ENCODE measurements around the gene KRT71.
"Not testable (repeated sequence)": the region's sequence is repeated elsewhere in the genome, so short reads cannot be mapped to it uniquely, and the experiment has no call there.

The KRT71 gene

DNA sequence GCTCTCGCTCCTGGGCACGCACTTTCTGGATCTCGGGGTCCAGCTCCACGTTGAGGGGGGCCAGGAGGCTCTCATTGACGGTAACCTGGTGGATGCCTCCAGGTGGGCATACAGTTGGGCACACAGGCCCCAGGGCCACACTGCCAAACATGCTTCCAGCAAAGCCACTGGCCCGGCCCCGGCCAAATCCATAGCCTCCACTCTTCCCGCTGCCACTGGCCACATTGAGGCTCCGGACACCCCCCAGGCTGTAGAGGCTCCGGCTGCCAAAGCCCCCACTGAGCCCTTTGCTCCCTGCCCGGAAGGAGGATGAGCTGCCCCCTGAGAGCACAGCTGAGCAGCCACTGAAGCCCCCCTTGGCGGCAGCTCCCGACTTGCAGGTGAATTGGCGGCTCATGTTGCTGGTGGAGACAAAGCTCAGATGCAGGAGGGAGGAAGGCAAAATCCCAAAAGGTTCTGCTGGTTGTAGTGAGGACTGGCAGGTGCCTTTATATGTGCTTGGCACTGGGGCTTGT, at the start of gene KRT71:
TSS of gene KRT71 (minus strand) at position 465 of the 515 bp plus-strand sequence. CDS start at position 397, 68 bp downstream.
- Histone ChIP-seq H3K4me3 (ENCODE audit: low read depth in 1 of 2, low read length in 2 of 2) (no peak within 1 kb of the TSS), H3K9ac (ENCODE audit: low read depth in 1 of 2, low read length in 2 of 2) (no peak within 1 kb of the TSS), H3K27ac (ENCODE audit: low read depth, low read length) (no peak within 1 kb of the TSS), H3K36me3 (ENCODE audit: control insufficient read depth in 1 of 2, insufficient read depth in 2 of 2, low read length in 2 of 2) (no peaks in the 10 kb centered on the region), H3K27me3 (ENCODE audit: control insufficient read depth in 1 of 2, insufficient read depth in 2 of 2, low read length in 2 of 2) (no peaks in the 10 kb centered on the region), H3K4me1 (ENCODE audit: control insufficient read depth in 1 of 2, insufficient read depth in 2 of 2, low read length in 2 of 2) (no peaks in the 10 kb centered on the region), H3K9me3 (ENCODE audit: control insufficient read depth in 1 of 2, low read length in 2 of 2) (no peaks in the 10 kb centered on the region)

- no peaks in the 10 kb centered on the region for H3K9me3 ChIP-seq (ENCODE audit: control insufficient read depth in 1 of 2, low read length in 2 of 2)
Observed at GRCh38 chr12:52602552-52602951, 49.6 kb upstream of the KRT71 start.

DNA sequence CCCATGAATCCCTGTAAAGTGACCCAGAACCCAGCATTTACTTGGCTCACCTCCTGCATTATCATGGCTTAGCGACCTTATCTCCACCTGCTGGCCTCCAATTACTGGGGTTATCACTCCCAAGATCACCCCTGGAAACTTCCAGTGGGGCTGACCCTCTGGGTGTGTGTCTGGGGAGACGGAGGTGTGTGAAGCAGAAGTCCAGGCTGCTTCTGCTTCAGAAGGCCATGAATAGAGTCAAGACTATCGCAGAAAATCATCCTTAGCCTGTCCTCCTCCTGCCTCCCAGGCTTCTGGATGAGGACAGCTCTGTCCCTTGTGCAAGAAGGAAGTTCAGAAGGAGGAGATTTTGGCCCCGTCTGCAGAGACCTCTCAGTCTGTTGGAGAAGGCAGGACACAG, 48.7 kb upstream of the KRT71 start:
- no peak overlapping the region for H3K9ac ChIP-seq (ENCODE audit: low read depth in 1 of 2, low read length in 2 of 2)
- H3K27ac ChIP-seq (ENCODE audit: low read depth, low read length): no peak overlapping the region
- H3K9me3 ChIP-seq (ENCODE audit: control insufficient read depth in 1 of 2, low read length in 2 of 2): no peaks in the 10 kb centered on the region
- H3K27me3 ChIP-seq (ENCODE audit: control insufficient read depth in 1 of 2, insufficient read depth in 2 of 2, low read length in 2 of 2): peaks cover 14 to 32% of the 10 kb centered on the region in 2 donors
- H3K4me3 ChIP-seq (ENCODE audit: low read depth in 1 of 2, low read length in 2 of 2): no peak overlapping the region
- no peaks in the 10 kb centered on the region for H3K36me3 ChIP-seq (ENCODE audit: control insufficient read depth in 1 of 2, insufficient read depth in 2 of 2, low read length in 2 of 2)
- H3K4me1 ChIP-seq (ENCODE audit: control insufficient read depth in 1 of 2, insufficient read depth in 2 of 2, low read length in 2 of 2): no peaks in the 10 kb centered on the region

More at GRCh38 chr12:52602552-52602951, 49.6 kb upstream of the KRT71 start:
- no peaks in the 10 kb centered on the region for H3K36me3 ChIP-seq (ENCODE audit: control insufficient read depth in 1 of 2, insufficient read depth in 2 of 2, low read length in 2 of 2)
- no peaks in the 10 kb centered on the region for H3K4me1 ChIP-seq (ENCODE audit: control insufficient read depth in 1 of 2, insufficient read depth in 2 of 2, low read length in 2 of 2)
- no peak overlapping the region for H3K4me3 ChIP-seq (ENCODE audit: low read depth in 1 of 2, low read length in 2 of 2)
- no peak overlapping the region for H3K27ac ChIP-seq (ENCODE audit: low read depth, low read length)
- H3K9ac ChIP-seq (ENCODE audit: low read depth in 1 of 2, low read length in 2 of 2): no peak overlapping the region
- peaks cover 14 to 32% of the 10 kb centered on the region in 2 donors for H3K27me3 ChIP-seq (ENCODE audit: control insufficient read depth in 1 of 2, insufficient read depth in 2 of 2, low read length in 2 of 2)

- Histone ChIP-seq H3K27me3 (ENCODE audit: control insufficient read depth in 1 of 2, insufficient read depth in 2 of 2, low read length in 2 of 2) (peaks cover 14 to 32% of the 10 kb centered on the region in 2 donors), H3K4me1 (ENCODE audit: control insufficient read depth in 1 of 2, insufficient read depth in 2 of 2, low read length in 2 of 2) (no peaks in the 10 kb centered on the region), H3K9ac (ENCODE audit: low read depth in 1 of 2, low read length in 2 of 2) (no peak within 1 kb of the TSS), H3K27ac (ENCODE audit: low read depth, low read length) (no peak within 1 kb of the TSS), H3K36me3 (ENCODE audit: control insufficient read depth in 1 of 2, insufficient read depth in 2 of 2, low read length in 2 of 2) (no peaks in the 10 kb centered on the region), H3K4me3 (ENCODE audit: low read depth in 1 of 2, low read length in 2 of 2) (no peak within 1 kb of the TSS), H3K9me3 (ENCODE audit: control insufficient read depth in 1 of 2, low read length in 2 of 2) (no peaks in the 10 kb centered on the region)
Observed at GRCh38 chr12:52600941-52601481, 48.1 kb upstream of the KRT71 start, which contains the start of gene KRT72. Gene KRT72 (minus strand): TSS chr12:52601463. CDS start chr12:52601452, 11 bp downstream.

DNA sequence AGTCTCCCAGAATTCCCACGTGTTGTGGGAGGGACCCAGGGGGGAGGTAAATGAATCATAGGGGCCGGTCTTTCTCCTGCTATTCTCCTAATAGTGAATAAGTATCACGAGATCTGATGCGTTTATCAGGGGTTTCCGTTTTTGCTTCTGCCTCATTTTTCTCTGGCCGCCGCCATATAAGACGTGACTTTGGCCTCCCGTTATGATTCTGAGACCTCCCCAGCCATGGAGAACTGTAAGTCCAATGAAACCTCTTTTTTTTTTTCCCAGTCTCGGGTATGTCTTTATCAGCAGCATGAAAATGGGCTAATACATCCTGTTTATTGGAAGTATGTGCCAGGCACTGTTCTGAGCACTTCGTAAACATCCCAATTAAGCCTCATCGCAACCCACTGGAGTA, 47.5 kb upstream of the KRT71 start:
- no peaks in the 10 kb centered on the region for H3K9me3 ChIP-seq (ENCODE audit: control insufficient read depth in 1 of 2, low read length in 2 of 2)
- H3K9ac ChIP-seq (ENCODE audit: low read depth in 1 of 2, low read length in 2 of 2): no peak overlapping the region
- peaks cover 14 to 32% of the 10 kb centered on the region in 2 donors for H3K27me3 ChIP-seq (ENCODE audit: control insufficient read depth in 1 of 2, insufficient read depth in 2 of 2, low read length in 2 of 2)
- no peak overlapping the region for H3K4me3 ChIP-seq (ENCODE audit: low read depth in 1 of 2, low read length in 2 of 2)
- no peaks in the 10 kb centered on the region for H3K36me3 ChIP-seq (ENCODE audit: control insufficient read depth in 1 of 2, insufficient read depth in 2 of 2, low read length in 2 of 2)
- no peak overlapping the region for H3K27ac ChIP-seq (ENCODE audit: low read depth, low read length)
- H3K4me1 ChIP-seq (ENCODE audit: control insufficient read depth in 1 of 2, insufficient read depth in 2 of 2, low read length in 2 of 2): no peaks in the 10 kb centered on the region

GRCh38 chr12:52600071-52600470, 47.1 kb upstream of the KRT71 start:
- no peaks in the 10 kb centered on the region for H3K36me3 ChIP-seq (ENCODE audit: control insufficient read depth in 1 of 2, insufficient read depth in 2 of 2, low read length in 2 of 2)
- peaks cover 14 to 32% of the 10 kb centered on the region in 2 donors for H3K27me3 ChIP-seq (ENCODE audit: control insufficient read depth in 1 of 2, insufficient read depth in 2 of 2, low read length in 2 of 2)
- no peaks in the 10 kb centered on the region for H3K9me3 ChIP-seq (ENCODE audit: control insufficient read depth in 1 of 2, low read length in 2 of 2)
- no peaks in the 10 kb centered on the region for H3K4me1 ChIP-seq (ENCODE audit: control insufficient read depth in 1 of 2, insufficient read depth in 2 of 2, low read length in 2 of 2)
- H3K4me3 ChIP-seq (ENCODE audit: low read depth in 1 of 2, low read length in 2 of 2): no peak overlapping the region
- no peak overlapping the region for H3K27ac ChIP-seq (ENCODE audit: low read depth, low read length)
- no peak overlapping the region for H3K9ac ChIP-seq (ENCODE audit: low read depth in 1 of 2, low read length in 2 of 2)

GRCh38 chr12:52598966-52599365, 46.0 kb upstream of the KRT71 start:
- H3K4me3 ChIP-seq (ENCODE audit: low read depth in 1 of 2, low read length in 2 of 2): no peak overlapping the region
- no peaks in the 10 kb centered on the region for H3K36me3 ChIP-seq (ENCODE audit: control insufficient read depth in 1 of 2, insufficient read depth in 2 of 2, low read length in 2 of 2)
- no peak overlapping the region for H3K27ac ChIP-seq (ENCODE audit: low read depth, low read length)
- H3K27me3 ChIP-seq (ENCODE audit: control insufficient read depth in 1 of 2, insufficient read depth in 2 of 2, low read length in 2 of 2): peaks cover 14 to 32% of the 10 kb centered on the region in 2 donors
- no peak overlapping the region for H3K9ac ChIP-seq (ENCODE audit: low read depth in 1 of 2, low read length in 2 of 2)
- no peaks in the 10 kb centered on the region for H3K4me1 ChIP-seq (ENCODE audit: control insufficient read depth in 1 of 2, insufficient read depth in 2 of 2, low read length in 2 of 2)
- no peaks in the 10 kb centered on the region for H3K9me3 ChIP-seq (ENCODE audit: control insufficient read depth in 1 of 2, low read length in 2 of 2)

DNA sequence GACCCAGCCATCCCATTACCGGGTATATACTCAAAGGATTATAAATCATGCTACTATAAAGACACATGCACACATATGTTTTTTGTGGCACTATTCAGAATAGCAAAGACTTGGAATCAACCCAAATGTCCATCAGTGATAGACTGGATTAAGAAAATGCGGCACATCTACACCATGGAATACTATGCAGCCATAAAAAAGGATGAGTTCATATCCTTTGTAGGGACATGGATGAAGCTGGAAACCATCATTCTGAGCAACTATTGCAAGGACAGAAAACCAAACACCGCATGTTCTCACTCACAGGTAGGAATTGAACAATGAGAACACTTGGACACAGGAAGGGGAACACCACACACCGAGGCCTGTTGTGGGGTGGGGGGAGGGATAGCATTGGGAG, 41.3 kb upstream of the KRT71 start:
- H3K9me3 ChIP-seq (ENCODE audit: control insufficient read depth in 1 of 2, low read length in 2 of 2); H3K9ac ChIP-seq (ENCODE audit: low read depth in 1 of 2, low read length in 2 of 2); H3K4me1 ChIP-seq (ENCODE audit: control insufficient read depth in 1 of 2, insufficient read depth in 2 of 2, low read length in 2 of 2); H3K36me3 ChIP-seq (ENCODE audit: control insufficient read depth in 1 of 2, insufficient read depth in 2 of 2, low read length in 2 of 2); H3K27me3 ChIP-seq (ENCODE audit: control insufficient read depth in 1 of 2, insufficient read depth in 2 of 2, low read length in 2 of 2); H3K27ac ChIP-seq (ENCODE audit: low read depth, low read length); H3K4me3 ChIP-seq (ENCODE audit: low read depth in 1 of 2, low read length in 2 of 2): not testable (repeated sequence)

DNA sequence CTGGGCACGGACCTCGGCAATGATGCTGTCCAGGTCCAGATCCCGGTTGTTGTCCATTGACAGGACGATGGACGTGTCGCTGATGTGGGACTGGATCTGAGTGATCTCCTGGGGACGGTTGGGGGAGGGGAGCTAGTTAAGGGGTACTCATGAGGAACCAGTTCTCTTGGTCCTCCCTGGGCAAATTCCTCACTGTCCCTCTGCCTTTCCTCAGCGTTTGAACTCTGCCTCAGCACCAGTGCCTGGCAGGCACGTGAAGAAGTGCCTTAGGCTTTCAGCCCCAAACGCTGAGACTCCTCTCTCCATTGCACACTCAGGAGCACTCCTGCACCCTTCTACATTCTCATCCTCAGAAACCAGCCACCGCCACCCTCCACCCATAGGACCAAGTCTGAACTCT, 38.6 kb upstream of the KRT71 start:
- H3K27me3 ChIP-seq (ENCODE audit: control insufficient read depth in 1 of 2, insufficient read depth in 2 of 2, low read length in 2 of 2): no peaks in the 10 kb centered on the region
- no peaks in the 10 kb centered on the region for H3K36me3 ChIP-seq (ENCODE audit: control insufficient read depth in 1 of 2, insufficient read depth in 2 of 2, low read length in 2 of 2)
- H3K4me1 ChIP-seq (ENCODE audit: control insufficient read depth in 1 of 2, insufficient read depth in 2 of 2, low read length in 2 of 2): no peaks in the 10 kb centered on the region
- no peaks in the 10 kb centered on the region for H3K9me3 ChIP-seq (ENCODE audit: control insufficient read depth in 1 of 2, low read length in 2 of 2)
- H3K4me3 ChIP-seq (ENCODE audit: low read depth in 1 of 2, low read length in 2 of 2): no peak overlapping the region
- no peak overlapping the region for H3K27ac ChIP-seq (ENCODE audit: low read depth, low read length)
- H3K9ac ChIP-seq (ENCODE audit: low read depth in 1 of 2, low read length in 2 of 2): no peak overlapping the region

GRCh38 chr12:52590021-52590420, 37.1 kb upstream of the KRT71 start:
- Histone ChIP-seq H3K27ac (ENCODE audit: low read depth, low read length) (no peak overlapping the region), H3K27me3 (ENCODE audit: control insufficient read depth in 1 of 2, insufficient read depth in 2 of 2, low read length in 2 of 2) (no peaks in the 10 kb centered on the region), H3K9ac (ENCODE audit: low read depth in 1 of 2, low read length in 2 of 2) (no peak overlapping the region), H3K4me3 (ENCODE audit: low read depth in 1 of 2, low read length in 2 of 2) (no peak overlapping the region), H3K4me1 (ENCODE audit: control insufficient read depth in 1 of 2, insufficient read depth in 2 of 2, low read length in 2 of 2) (no peaks in the 10 kb centered on the region), H3K36me3 (ENCODE audit: control insufficient read depth in 1 of 2, insufficient read depth in 2 of 2, low read length in 2 of 2) (no peaks in the 10 kb centered on the region), H3K9me3 (ENCODE audit: control insufficient read depth in 1 of 2, low read length in 2 of 2) (no peaks in the 10 kb centered on the region)

All from duodenal mucosa (tissue), 2 donors.